Endometrial microvascular endothelial cells (primary cell): Measurements from ENCODE around the gene RPL14. TPM values are rescaled to one million over a fixed set of nuclear protein-coding genes. Genes with fewer than 3 reads are reported as not detected.

ENCODE experiments used
- in situ Hi-C: cut with HindIII; loops from 2 replicates; pipeline ENCODE4 v1.10.0; 2017; ENCODE audit warnings: low sequenced_read_pairs, low pct_unique_long_range_greater_than_20kb; ENCODE audit errors: inconsistent ontology term
- total RNA-seq: library from RNA; depleted of rRNA; stranded (reverse); fragments of >200 nt; gene quantifications from one replicate; pipeline ENCODE4 v1.2.3, GENCODE V29; 2015; ENCODE audit errors: inconsistent ontology term

Gene RPL14
- total RNA-seq, 1 donor from 2014 or later, result 350 TPM

- in situ Hi-C loops, result no loop called here
Measured at GRCh38 chr3:40505599-40506462, 48.7 kb downstream of the RPL14 start, which contains the start of gene ZNF620. TSS of gene ZNF620 (plus strand) at chr3:40506039. CDS start at chr3:40506353, 314 bp downstream.

- in situ Hi-C loops, result no loop called here
Measured at GRCh38 chr3:40511031-40511718, 54.0 kb downstream of the RPL14 start.

GRCh38 chr3:40516201-40516600 lies 59.1 kb downstream of the RPL14 start:
- in situ Hi-C loops, result no loop called here

- in situ Hi-C loops, result no loop called here
Measured at GRCh38 chr3:40518067-40518466, 60.9 kb downstream of the RPL14 start.

Other genes starting within 250 kb of the RPL14 start
- 22.0 TPM for gene EIF1B, start 147.6 kb upstream of the RPL14 start, total RNA-seq
- not detected for gene ENTPD3, start 70.2 kb upstream of the RPL14 start, total RNA-seq
- 7.0 TPM for gene ZNF619, start 19.8 kb downstream of the RPL14 start, total RNA-seq
- 4.5 TPM for gene ZNF620, start 48.7 kb downstream of the RPL14 start, total RNA-seq
- gene ZNF621, start 67.6 kb downstream of the RPL14 start, total RNA-seq, result 9.7 TPM